ENCODE results near the gene LHFPL2.

Gene LHFPL2

GRCh38 chr5:78592735-78593386, 55.7 kb downstream of the LHFPL2 start:
- DNase-seq, result no peak

- no peak for DNase-seq
Observed at GRCh38 chr5:78591972-78592700, 56.4 kb downstream of the LHFPL2 start.

- no peak for DNase-seq
Observed at GRCh38 chr5:78591138-78591612, 57.4 kb downstream of the LHFPL2 start.

- DNase-seq, result no peak
Observed at GRCh38 chr5:78589923-78590322, 58.6 kb downstream of the LHFPL2 start.

GRCh38 chr5:78588507-78588906, 60.1 kb downstream of the LHFPL2 start:
- no peak for DNase-seq

GRCh38 chr5:78587775-78588291, 60.7 kb downstream of the LHFPL2 start:
- DNase-seq, result no peak

GRCh38 chr5:78587081-78587774, 61.3 kb downstream of the LHFPL2 start:
- no peak for DNase-seq

- no peak for DNase-seq
Observed at GRCh38 chr5:78586251-78586650, 62.3 kb downstream of the LHFPL2 start.

GRCh38 chr5:78578015-78578414, 70.6 kb downstream of the LHFPL2 start:
- no peak for DNase-seq

- no peak for DNase-seq
Observed at GRCh38 chr5:78577071-78577807, 71.3 kb downstream of the LHFPL2 start.

GRCh38 chr5:78576376-78576775, 72.2 kb downstream of the LHFPL2 start:
- no peak for DNase-seq

- DNase-seq, result no peak
Observed at GRCh38 chr5:78574731-78575161, 73.8 kb downstream of the LHFPL2 start.

GRCh38 chr5:78574131-78574673, 74.4 kb downstream of the LHFPL2 start:
- no peak for DNase-seq

- DNase-seq, result no peak
Observed at GRCh38 chr5:78573318-78573717, 75.3 kb downstream of the LHFPL2 start.

- no peak for DNase-seq
Observed at GRCh38 chr5:78570646-78571045, 77.9 kb downstream of the LHFPL2 start.

- DNase-seq, result no peak
Observed at GRCh38 chr5:78569441-78569840, 79.1 kb downstream of the LHFPL2 start.

- no peak for DNase-seq
Observed at GRCh38 chr5:78568676-78569075, 79.9 kb downstream of the LHFPL2 start.

GRCh38 chr5:78568212-78568611, 80.4 kb downstream of the LHFPL2 start:
- DNase-seq, result no peak

- no peak for DNase-seq
Observed at GRCh38 chr5:78567617-78568016, 81.0 kb downstream of the LHFPL2 start.

GRCh38 chr5:78566747-78567425, 81.7 kb downstream of the LHFPL2 start:
- DNase-seq, result no peak

GRCh38 chr5:78565395-78565794, 83.2 kb downstream of the LHFPL2 start:
- no peak for DNase-seq

- no peak for DNase-seq
Observed at GRCh38 chr5:78563621-78564020, 85.0 kb downstream of the LHFPL2 start.
